Measurements from ENCODE around the gene HEATR5A. TPM values are rescaled to one million over a fixed set of nuclear protein-coding genes. Genes with fewer than 3 reads are reported as not detected.
A peak's percentile ranks its signal among the peaks of the same experiment; 100 is the strongest.

HEATR5A gene
- total and polyA plus RNA-seq, 10 of the 15 experiments (the other 5 are each of a cell fraction or from before 2014, with no cell fraction given) = 5.1 to 37.1 (median 13.8) TPM

GRCh38 chr14:31286456-31287293 lies 133.7 kb downstream of the HEATR5A start:
- Histone ChIP-seq H3K79me2 (ENCODE audit: control insufficient read depth, insufficient read depth, low read length) (no peaks in the 10 kb centered on the region), H3K27me3 (replicated peaks in 1 of 2; ENCODE audit: control insufficient read depth in 2 of 2, insufficient read depth in 2 of 2, low read length in 1 of 2) (no peaks in the 10 kb centered on the region), H3K9ac (ENCODE audit: control insufficient read depth, insufficient read depth, low read length) (no peak overlapping the region), H3K9me3 (replicated peaks; ENCODE audit: control insufficient read depth, insufficient read depth, low read length) (no peaks in the 10 kb centered on the region; the same call in 2 of the 3 replicates), H4K20me1 (ENCODE audit: control insufficient read depth, insufficient read depth) (no peaks in the 10 kb centered on the region), H3K27ac (ENCODE audit: control insufficient read depth, insufficient read depth) (no peak overlapping the region), H3K4me1 (ENCODE audit: control insufficient read depth, insufficient read depth, low read length) (peaks cover 9% of the 10 kb centered on the region), H3K36me3 (ENCODE audit: control insufficient read depth in 2 of 2, insufficient read depth in 2 of 2, low read length in 1 of 2) (no peaks in the 10 kb centered on the region), H3K4me3 (no peak overlapping the region), H3K4me2 (ENCODE audit: control insufficient read depth, insufficient read depth) (no peak overlapping the region), H2AFZ (ENCODE audit: control insufficient read depth, low read depth, low read length) (no peak overlapping the region)
- ChIA-PET SMC1A (ENCODE audit: uncharacterized antibody, unreplicated experiment) (interaction anchor here (1.0 to 1.2 kb wide), 2 partner anchors 9 to 13 kb away, joined by 3 to 4 read pairs; no protein-coding TSS in a partner anchor), RAD21 (ENCODE audit: unreplicated experiment) (no interaction called here), CTCF (no interaction called here), POLR2A (interaction anchor here (0.6 kb wide), 1 partner anchor 143 kb away, joined by 3 read pairs; no protein-coding TSS in a partner anchor)
- FAIRE-seq (no peak), DNase-seq (ENCODE audit: low read depth, low spot score) (no peak), ATAC-seq (peak; percentile 47; the same call in 2 of the 3 replicates)
- no TSS peak for BruUV-seq (replicated peaks)
- intact Hi-C loops (cut with micrococcal nuclease; ENCODE audit: unreplicated experiment) = no loop called here
- peak; percentile 3 to 56 (median 37); a peak in 2 of 6 replicates for TF ChIP-seq CTCF (IDR thresholded peaks at IDR 0.05 in 2 of 3, conservative IDR thresholded peaks at IDR 0.05 in 1 of 3; ENCODE audit: control insufficient read depth in 2 of 3, extremely low read depth in 1 of 3, insufficient read depth in 1 of 3, low read depth in 3 of 3, low read length in 3 of 3)
- no peak for TF ChIP-seq NBN (IDR thresholded peaks at IDR 0.05)
- 0 out of 2 replicates have a peak, but pooled peaks have one; percentile 7 for TF ChIP-seq RAD21 (IDR thresholded peaks at IDR 0.05; ENCODE audit: insufficient read depth, low read depth, low read length)
- in situ Hi-C loops (cut with MboI) = no loop called here
- WGBS (ENCODE audit: insufficient coverage, insufficient replicate concordance, low lambda C conversion rate, missing lambda C conversion rate) = 71% methylated on average over 11 of the region's 12 CpGs
